ENCODE results near the gene ZNF460. TPM values are rescaled to one million over a fixed set of nuclear protein-coding genes. Genes with fewer than 3 reads are reported as not detected.

Gene ZNF460
- polyA plus RNA-seq, 1 donor: 2.0 TPM

DNA sequence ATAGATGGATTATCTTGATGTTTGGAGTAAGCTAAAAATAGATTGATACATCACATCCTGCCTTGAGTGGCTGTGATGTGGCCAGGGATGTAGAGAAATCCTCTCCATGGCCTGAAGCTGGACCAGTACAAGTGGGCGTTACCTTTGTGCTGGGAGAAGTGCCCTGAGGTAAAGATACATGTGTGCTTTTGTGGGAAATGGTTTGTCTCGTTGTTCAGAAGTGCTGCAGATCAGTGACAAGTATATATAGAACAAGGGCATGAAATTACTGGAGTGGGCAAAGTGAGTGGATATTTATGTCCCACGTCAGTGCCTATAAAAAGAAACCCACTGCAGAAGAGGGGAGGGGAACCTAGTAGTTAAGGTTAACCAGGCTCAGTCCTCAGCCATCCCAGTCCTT is 58.6 kb downstream of the ZNF460 start:
- Histone ChIP-seq H3K27me3 (ENCODE audit: control insufficient read depth, insufficient read depth, low read length) (no peaks in the 10 kb centered on the region), H3K4me1 (ENCODE audit: control insufficient read depth, insufficient read depth, low read length) (no peaks in the 10 kb centered on the region), H3K27ac (ENCODE audit: low read length) (no peak overlapping the region), H3K9me3 (ENCODE audit: control insufficient read depth, low read depth, low read length) (no peaks in the 10 kb centered on the region), H3K36me3 (ENCODE audit: control insufficient read depth, insufficient read depth, low read length) (no peaks in the 10 kb centered on the region), H3K4me3 (ENCODE audit: low read length) (no peak overlapping the region)
- no CpG with 5 or more reads among the region's 3 CpGs for WGBS (ENCODE audit: insufficient coverage, low lambda C conversion rate)
- DNase-seq: no peak

DNA sequence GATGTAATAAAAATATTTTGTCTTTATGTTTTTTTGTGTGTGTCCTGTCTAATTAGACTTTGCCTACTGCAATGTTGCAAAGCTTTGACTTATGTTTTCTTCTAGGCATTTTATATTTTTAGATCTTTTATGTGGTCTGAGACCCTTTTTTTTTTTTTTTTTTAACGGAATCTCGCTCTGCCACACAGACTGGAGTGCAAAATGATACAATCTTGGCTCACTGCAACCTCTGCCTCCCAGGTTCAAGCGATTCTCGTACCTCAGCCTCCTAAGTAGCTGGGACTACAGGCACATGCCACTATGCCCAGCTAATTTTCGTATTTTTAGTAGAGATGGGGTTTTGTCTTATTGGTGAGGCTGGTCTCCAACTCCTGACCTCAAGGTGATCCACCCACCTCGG is 62.3 kb downstream of the ZNF460 start:
- DNase-seq: no peak
- Histone ChIP-seq H3K4me3 (ENCODE audit: low read length) (no peak overlapping the region), H3K4me1 (ENCODE audit: control insufficient read depth, insufficient read depth, low read length) (no peaks in the 10 kb centered on the region), H3K9me3 (ENCODE audit: control insufficient read depth, low read depth, low read length) (no peaks in the 10 kb centered on the region), H3K27ac (ENCODE audit: low read length) (no peak overlapping the region), H3K36me3 (ENCODE audit: control insufficient read depth, insufficient read depth, low read length) (no peaks in the 10 kb centered on the region), H3K27me3 (ENCODE audit: control insufficient read depth, insufficient read depth, low read length) (peaks cover 4% of the 10 kb centered on the region)
- WGBS (ENCODE audit: insufficient coverage, low lambda C conversion rate): no CpG with 5 or more reads among the region's 6 CpGs

Other genes with a start within 250 kb of the ZNF460 start
- gene USP29, start 160.5 kb upstream of the ZNF460 start, polyA plus RNA-seq: not detected
- not detected for gene ZIM3, start 135.3 kb upstream of the ZNF460 start, polyA plus RNA-seq
- not detected for gene DUXA, start 113.0 kb upstream of the ZNF460 start, polyA plus RNA-seq
- 15.6 TPM for gene ZNF264, start 89.0 kb upstream of the ZNF460 start, polyA plus RNA-seq
- 2.2 TPM for gene AURKC, start 49.5 kb upstream of the ZNF460 start, polyA plus RNA-seq
- gene ZNF805, start 39.9 kb upstream of the ZNF460 start, polyA plus RNA-seq: 4.4 TPM
- 7.0 TPM for gene ZNF543, start 40.0 kb downstream of the ZNF460 start, polyA plus RNA-seq
- 11.1 TPM for gene ZNF304, start 70.8 kb downstream of the ZNF460 start, polyA plus RNA-seq
- gene TRAPPC2B, start 83.1 kb downstream of the ZNF460 start, polyA plus RNA-seq: 19.6 TPM
- gene ZNF547, start 83.1 kb downstream of the ZNF460 start, polyA plus RNA-seq: 5.7 TPM
- gene ZNF548, start 109.4 kb downstream of the ZNF460 start, polyA plus RNA-seq: 28.1 TPM
- 8.9 TPM for gene ZNF17, start 130.7 kb downstream of the ZNF460 start, polyA plus RNA-seq
- 15.5 TPM for gene ZNF749, start 154.8 kb downstream of the ZNF460 start, polyA plus RNA-seq
- 2.8 TPM for gene VN1R1, start 176.7 kb downstream of the ZNF460 start, polyA plus RNA-seq
- 12.2 TPM for gene ZNF772, start 197.1 kb downstream of the ZNF460 start, polyA plus RNA-seq
- 13.6 TPM for gene ZNF419, start 207.3 kb downstream of the ZNF460 start, polyA plus RNA-seq
- 11.8 TPM for gene ZNF773, start 219.5 kb downstream of the ZNF460 start, polyA plus RNA-seq
- 11.8 TPM for gene ZNF549, start 246.9 kb downstream of the ZNF460 start, polyA plus RNA-seq